Stimulated activated CD4-positive, alpha-beta T cell treated with anti-CD3 and anti-CD28 coated beads, Interleukin-15, amount 100 ng/mL, for 48 hours (primary cell): Measurements from ENCODE around the gene TALDO1.
A peak's percentile ranks its signal among the peaks of the same experiment; 100 is the strongest.

Source experiments
- DNase-seq, 2 donors: peaks; one replicate each; pipeline ENCODE4 v3.0.0-alpha.2; 2020; ENCODE audit warnings: low read depth in 2 of 2

The TALDO1 gene

DNA sequence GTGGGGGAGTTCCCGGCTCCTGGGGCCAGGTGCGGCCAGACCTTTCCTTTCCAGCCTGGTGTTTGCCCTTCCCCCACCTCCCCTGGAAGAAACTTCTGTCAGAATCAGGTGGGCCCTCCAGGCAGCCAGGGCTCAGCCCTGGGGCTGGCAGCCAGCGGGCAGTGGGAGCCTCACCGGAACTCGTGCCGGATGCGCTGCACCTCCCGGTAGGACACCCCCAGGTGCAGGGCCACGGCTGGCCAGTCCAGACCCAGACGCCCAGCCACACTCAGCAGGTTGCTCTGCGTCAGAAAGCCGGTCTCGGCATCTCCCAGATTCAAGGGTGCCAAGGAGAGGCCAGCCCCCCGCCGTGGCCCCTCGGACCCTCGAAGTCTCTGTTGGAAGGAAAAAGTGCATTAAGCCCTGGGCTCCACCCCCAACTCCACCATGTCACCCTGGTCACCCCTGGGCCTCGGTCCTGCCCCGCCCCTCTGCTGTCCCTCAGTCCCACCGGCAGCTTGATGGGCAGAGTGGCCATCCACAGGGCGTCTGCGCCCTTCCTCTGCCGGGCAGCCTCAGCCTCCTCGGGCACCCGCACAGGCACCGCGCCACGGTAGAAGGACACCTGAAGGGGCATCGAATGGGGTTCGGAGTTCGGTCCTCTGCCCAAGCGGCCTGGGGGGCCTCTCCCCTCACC, 52.5 kb downstream of the TALDO1 start:
- DNase-seq: no peak

DNA sequence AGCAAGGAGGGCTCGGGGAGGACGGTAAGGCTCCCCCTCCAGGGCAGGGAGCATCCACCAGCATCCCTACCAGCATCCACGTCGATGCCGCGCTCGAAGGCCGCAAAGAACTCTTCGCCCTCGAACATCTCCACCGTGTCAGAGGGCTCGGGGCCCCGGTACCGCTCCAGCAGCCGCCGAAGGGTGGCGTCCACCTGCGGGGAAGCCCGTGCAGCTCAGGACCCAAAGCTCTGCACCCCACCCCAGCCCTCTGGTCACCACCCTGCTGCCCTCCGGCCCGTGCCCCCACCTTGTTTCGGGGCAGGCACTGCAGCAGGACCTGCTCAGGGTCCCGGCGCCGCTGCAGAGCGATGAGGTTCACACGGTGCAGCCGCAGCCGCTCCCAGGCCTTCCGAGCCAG, 53.2 kb downstream of the TALDO1 start:
- no peak for DNase-seq

DNA sequence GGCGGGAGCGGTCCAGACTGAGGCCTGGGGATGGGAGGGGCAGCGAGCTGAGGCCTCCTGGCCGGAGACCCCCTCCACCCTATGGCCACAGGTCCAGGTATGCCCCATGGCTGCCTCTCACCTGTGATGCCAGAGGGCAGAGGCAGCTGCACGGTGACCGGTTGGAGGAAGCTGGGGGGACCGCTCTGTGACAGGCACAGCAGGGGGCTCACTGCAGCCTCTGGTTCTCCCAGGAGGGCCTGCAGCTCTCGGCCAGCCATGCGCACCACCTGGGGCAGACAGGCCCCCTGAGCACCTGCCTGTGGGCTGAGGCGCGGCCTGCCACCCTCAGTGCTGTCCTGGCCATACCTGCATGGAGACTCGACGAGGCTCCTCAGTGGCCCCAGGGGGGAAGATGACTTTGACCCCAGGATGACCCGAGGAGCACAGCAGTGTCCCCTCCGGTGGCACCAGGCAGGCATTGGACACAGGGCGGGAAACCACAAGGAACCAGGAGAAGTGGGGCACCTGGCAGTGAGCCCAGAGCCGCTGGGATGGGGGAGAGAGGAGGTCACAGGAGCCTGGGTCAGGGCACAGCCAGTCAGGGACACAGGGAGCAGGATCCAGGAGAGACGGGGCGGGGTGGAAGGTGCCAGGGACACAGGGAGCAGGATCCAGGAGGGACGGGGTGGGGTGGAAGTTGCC, 54.0 kb downstream of the TALDO1 start:
- DNase-seq: no peak

DNA sequence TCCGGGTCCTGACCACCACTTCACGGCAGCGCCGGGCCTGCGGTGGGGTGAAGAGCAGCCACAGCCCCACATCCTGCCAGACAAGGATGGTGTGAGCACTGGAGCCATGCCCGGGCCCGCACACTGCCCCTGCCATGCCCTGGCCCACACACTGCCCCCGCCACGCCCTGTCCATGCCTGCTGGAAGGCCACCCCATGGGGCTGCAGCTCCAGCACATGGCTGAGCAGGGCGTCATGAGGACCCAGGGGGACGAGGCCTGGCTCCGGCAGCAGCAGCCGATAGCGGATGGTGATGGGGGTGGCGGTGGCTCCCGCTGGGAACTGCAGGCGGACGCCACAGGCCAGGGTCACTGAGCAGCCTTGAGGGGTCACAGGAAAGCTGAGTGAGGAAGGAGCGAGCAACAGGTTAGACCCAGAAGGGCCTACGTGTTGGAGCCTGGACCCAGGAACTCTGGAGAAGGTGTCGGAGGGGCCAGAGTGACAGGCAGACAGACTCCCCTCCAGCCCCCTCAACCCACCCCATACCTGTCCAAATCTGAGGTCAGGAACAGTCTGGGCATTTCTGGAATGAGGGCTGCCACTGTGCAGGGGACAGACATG, 54.9 kb downstream of the TALDO1 start:
- no peak for DNase-seq

DNA sequence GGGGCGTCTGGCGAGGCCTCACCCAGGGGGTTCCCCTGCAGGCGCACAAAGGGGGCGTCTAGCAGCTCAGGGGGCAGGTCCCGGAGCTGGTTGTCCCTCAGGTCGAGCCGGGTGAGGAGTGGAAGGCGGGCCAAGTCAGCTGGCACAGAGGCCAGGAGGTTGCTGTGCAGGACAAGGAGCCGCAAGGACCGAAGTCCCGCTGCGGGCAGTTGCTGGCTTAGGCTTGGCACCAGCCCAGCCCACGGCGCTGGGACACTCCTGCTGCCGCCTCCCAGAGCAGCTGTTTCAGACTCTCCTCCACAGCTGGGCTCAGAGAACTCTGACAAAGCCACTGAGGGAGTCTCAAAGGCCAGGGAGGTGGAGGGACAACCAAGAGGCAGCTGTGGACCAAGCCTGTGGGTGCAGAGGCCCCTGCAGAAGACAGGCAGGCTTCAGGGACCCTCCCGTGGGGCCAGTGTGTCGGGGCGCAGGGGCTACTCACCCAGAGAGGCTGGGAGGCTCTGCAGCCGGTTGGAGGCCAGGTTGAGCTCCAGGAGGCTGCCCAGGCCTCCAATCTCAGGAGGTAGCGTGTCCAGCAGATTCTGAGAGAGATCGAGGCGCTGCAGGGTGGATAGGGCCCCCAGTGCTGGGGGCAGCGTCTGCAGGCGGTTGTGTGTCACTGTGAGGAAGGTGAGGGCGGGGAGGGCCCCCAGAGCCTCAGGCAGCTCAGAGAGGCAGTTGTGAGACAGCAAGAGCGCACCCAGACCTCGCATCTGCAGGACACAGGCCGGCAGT, 55.6 kb downstream of the TALDO1 start:
- no peak for DNase-seq

DNA sequence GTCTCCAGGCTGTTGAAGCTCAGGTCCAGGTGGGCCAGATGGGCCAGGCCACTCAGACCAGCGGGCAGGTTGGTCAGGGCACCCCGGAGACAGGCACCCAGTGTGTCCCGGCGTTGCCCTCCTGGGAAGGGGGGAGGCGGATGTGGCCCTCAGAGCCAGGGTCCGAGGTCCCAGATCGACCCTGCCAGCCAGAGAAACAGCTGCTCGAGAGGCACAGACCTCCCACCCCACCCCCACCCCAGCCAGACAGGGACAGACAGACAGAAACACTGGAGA, 56.1 kb downstream of the TALDO1 start:
- DNase-seq: no peak

DNA sequence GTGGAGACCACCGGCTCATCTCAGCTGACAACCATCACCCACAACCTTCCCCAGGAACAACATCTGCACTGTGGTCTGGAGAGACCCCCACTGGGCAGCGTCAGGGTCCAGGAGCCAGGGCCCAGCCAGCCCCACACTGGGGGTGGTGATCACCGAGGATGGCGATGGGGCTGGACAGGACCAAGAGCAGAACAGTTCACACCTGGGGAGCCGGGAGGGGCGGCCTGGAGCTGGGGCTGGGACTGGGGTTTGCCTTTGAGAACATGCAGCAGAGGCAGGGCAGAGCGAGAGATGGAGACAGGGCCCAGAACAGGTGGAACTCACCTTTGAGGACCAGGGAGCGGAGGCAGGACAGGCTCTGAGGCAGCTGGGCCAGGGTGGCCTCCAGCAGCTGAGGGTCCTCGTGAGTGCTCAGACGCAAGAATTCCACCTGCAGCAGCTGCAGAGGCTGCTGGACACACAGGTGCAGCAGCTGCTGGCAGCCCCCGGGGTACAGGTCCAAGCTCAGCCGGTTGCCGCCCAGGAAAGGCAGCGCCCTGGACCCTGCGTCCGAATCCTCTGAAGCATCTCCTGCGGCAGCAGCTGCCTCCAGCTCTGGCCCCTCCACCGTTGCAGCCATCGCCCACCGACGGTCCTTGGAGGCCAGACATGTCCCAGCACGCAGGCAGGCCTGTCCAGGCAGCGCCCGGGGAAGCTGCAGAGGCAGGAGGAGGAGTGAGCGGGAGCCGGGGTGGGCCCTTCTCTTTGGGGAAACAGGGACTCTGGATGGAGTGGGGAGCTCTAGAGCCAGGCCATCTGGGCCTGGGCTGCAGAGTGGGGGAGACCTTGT, 56.7 kb downstream of the TALDO1 start:
- DNase-seq: no peak

DNA sequence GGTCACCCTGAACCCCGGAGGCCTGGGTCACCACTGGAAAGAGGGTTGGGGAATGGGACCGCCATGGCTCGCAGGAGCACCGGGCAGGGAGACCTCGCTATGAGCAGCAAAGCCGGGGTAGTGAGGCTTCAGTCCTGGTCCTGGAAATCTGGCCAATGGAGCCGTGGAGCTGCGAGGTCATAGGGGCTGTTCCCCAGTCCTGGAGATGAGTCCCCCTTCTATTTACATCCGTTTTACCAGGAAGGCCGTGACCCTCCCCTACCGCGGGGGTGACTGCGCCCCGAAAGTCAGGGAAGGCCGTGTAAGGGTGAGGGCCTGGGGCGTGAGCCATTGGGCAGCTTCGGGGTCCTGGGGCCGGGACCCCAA, 57.3 kb downstream of the TALDO1 start:
- no peak for DNase-seq

DNA sequence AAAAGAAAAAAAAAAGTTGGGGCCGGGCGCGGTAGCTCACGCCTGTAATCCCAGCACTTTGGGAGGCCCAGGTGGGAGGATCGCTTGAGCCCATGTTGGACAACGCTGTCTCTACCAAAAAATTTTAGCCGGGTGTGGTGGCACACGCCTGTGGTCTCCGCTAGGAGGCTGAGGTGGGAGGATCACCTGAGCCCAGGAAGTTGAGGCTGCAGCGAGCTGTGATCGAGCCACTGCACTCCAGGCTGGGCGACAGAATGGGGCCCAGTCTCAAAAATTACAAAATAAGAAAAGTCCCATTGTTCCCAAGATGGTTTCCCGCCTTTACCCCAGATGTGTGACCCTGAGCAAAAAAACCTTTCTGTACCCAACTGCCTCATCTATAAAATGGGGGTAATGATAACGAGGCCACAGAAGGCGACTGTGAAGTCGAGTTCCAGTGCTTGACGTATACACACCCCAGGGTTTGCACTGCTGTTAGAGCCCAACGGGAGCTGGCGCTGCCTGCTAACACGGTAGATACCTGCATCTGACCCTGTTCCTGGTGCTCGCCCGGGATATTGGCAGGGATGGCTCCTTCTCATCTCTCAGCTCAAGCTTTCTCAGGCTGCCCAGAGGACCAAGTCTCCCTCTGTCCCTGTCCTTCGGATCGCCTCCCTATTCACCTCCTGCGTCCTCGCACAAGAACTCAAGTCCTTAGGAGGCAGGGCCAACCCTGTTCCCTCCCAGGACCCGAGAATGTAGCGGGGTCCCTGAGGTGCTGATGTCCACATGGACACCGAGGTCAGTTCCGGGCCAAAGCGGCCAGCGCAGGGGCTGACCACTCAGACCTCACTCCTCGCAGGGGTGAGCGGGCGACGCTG, 61.4 kb downstream of the TALDO1 start:
- peak in 1 of 2 donors; percentile 41 for DNase-seq

DNA sequence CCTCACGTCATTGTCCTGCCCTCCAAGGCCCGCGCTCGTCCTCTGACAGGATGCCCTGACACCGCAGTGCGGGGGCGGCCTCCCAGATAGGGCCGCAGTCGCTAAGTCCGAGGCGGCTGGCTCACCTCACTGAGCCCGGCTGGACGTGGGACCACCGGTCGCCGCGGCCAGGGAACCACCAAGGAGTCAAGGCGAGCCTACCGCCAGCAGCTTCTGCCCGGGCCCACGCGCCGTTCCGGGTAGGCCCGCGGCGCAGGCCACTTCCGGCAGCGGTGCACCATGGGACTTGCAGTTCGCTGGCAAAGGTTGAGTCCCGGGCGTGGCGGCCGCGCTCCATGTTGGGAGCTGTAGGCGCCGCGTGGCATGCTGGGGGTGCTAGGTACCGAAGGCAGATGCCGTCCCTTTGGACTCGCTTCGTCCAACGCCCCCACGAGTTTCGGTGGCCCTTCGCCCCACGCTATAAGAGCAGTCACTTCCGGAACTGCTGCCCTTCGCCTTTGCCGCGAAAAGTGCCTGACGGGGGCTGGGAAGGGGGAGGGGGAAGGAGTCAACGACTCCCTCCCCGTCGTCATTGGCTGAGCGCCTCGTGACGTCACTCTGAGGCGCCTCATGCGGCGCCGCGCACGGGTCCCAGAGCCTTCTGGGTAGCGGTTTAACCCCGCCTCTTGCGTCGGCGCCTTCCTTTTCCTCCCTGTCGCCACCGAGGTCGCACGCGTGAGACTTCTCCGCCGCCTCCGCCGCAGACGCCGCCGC, 62.2 kb downstream of the TALDO1 start, which contains the start of gene RPLP2:
Gene RPLP2, plus strand, starts transcription at position 681 of the 753 bp plus-strand sequence. CDS start 268 bp downstream, outside the sequence.
- peak; percentile 97 to 98 for DNase-seq

DNA sequence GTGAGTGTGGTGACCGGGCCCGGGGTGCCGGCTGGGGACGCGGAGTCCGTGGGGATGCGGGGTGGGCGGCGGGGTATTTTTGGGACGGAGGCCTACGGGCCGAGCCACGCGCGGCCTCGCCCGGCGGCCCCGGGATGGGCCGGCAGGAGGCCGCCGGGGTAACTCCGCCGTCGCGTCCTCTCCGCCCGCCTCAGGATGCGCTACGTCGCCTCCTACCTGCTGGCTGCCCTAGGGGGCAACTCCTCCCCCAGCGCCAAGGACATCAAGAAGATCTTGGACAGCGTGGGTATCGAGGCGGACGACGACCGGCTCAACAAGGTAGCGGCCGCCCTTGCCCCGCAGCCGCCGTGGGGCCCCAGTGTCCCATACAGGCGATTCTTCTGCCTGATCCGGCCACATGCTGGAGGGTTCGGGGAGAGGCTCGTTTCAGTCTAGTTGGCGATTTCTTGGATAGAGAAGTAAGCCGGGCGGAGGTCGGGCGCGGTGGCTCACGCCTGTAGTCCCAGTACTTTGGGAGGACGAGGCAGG, 62.8 kb downstream of the TALDO1 start:
- no peak for DNase-seq

DNA sequence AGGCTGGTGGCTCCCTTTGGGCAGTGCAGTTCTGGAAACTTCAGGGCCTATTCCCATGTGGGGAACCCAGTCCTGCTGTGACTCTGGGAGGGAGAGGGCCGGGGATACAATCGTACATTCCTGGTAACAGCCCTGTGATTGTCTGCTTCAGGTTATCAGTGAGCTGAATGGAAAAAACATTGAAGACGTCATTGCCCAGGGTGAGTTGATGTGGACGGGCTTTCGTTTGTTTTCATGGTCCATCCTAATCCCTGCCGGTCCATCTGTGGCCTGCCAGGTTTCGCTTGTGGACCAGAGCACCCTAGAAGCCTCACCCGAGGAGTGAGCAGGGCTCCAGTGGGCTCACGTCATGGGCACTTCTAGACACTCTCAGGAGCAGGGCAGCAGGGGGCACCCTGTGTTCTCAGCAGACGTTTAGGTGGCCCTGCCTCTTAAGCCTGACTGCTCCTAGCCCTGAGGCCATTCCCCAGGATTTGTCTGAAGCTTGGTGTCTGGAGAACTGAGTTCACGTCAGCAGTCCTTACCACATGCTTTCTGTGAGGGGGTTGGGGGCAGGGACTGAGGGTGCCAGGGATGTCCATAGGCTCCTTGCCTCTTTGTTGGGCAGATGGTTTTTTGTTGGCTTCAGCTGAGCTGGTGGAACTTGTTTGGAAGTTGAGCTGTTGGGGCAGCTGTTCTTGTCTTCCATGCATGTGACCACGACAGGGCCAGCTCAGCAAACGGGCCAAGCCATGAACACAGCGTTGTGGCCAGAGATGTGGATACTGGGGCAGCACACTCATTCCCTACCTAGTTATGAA, 64.4 kb downstream of the TALDO1 start:
- no peak for DNase-seq

DNA sequence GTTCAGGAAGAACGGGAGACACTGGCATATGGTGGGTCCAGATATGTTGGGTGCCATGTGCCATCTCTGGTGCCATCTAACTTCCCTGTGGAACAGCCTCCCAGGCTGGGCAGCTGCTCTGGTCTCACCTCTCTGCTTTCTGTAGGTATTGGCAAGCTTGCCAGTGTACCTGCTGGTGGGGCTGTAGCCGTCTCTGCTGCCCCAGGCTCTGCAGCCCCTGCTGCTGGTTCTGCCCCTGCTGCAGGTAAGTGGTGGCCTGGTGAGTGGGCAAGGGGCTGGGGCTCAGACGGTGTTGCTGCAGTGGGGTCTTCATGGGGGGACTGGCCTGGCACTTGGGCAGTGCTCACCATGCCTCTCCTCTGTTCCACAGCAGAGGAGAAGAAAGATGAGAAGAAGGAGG, 65.1 kb downstream of the TALDO1 start:
- no peak for DNase-seq

DNA sequence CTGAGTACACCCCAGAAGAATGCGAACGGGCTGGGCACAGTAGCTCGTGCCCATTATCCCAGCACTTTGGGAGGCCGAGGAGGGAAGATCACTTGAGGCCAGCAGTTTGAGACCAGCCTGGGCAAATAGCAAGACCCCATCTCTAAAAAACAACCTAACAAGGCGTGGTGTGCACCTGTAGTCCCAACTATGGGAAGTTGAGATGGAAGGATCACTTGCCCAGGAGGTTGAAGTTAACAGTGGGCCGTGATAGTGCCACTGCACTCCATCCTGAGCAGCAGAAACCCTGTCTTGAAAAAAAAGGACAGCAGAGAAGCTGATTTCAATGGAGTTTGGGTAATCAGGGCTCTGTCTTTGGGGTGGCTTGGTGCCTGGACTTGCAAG, 65.8 kb downstream of the TALDO1 start:
- DNase-seq: no peak

DNA sequence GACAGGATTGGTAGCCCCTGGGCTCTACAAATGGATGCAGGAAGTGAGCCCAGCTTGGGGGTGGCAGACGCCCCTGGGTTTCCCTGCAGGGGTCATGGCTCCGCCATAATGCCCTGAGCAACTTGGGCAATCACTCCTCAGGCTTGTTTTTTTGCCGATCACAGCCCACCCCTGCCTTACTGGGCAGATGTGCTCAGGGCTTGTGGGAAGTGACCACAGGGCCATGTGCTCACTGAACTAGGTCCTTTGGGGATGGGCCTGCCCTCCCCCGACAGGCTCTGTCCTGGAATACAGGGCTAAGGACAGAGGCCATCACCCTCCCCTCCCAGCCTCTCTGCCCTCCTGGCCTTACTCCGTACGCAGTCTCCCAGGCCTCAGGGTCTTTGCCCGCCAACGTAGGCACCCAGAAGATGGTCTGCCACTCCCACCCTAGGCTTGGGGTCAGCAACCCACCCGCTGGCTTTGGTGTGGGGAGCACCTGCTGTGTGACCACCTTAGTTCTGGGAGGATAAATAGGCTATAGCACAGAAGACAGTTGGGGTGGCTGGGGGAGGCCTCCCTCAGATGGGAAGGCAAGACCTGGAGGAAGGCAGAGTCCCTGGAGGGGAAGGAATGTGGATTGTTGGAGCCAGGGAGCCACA, 66.3 kb downstream of the TALDO1 start:
- no peak for DNase-seq
